HG02885 (cell line): ENCODE data around the gene BSND.

ENCODE experiments used
- ATAC-seq: cut with Tn5 transposase; IDR thresholded peaks from one replicate; pipeline ENCODE4 v1.9.1; 2021; ENCODE audit warnings: mild to moderate bottlenecking; ENCODE audit not compliant: unreplicated experiment, poor library complexity

The BSND gene

GRCh38 chr1:55044617-55045397 lies 46.1 kb downstream of the BSND start:
- no peak for ATAC-seq

- ATAC-seq = no peak
Measured at GRCh38 chr1:55045430-55045829, 46.7 kb downstream of the BSND start.

DNA sequence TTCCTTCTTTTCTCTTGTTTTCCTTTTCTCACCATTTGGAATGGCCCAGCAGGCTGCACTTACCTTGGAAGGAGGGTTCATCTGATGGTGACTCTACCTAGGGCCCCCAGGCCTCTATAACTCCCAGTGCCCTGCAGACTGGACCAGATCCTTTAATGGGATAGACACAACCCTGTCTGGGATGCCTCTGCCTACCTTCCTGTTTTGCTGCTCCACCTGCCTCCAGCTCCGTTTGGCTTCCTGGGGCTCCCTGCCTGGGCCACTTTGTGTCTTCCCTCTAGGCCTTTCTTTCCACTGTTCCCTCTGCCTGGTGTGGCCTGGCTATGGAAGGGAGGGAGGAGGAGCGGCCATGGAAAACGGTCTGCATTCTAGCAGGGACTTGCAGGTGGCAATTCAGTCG lies 48.1 kb downstream of the BSND start:
- no peak for ATAC-seq

DNA sequence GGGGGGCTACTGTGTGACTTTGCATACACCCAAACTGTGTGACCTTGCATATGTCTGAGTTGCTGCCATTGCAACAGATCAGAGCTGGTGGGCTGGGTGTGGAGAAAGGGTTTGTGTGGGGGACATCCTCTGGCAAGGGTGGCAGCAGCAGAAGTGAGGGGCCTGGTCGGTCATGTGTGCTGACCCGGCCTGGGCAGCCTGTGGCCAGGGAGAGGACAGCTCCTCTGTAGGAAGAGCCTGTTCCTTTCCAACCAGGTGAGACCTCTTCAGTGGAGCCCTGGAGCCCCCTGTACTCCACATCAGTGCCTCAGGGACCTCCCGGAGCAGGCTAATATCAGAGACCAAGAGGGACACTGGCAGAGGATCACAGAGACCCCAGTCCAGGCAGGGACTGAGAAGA lies 48.9 kb downstream of the BSND start:
- ATAC-seq = no peak

GRCh38 chr1:55048453-55049270 lies 49.9 kb downstream of the BSND start:
- no peak for ATAC-seq

DNA sequence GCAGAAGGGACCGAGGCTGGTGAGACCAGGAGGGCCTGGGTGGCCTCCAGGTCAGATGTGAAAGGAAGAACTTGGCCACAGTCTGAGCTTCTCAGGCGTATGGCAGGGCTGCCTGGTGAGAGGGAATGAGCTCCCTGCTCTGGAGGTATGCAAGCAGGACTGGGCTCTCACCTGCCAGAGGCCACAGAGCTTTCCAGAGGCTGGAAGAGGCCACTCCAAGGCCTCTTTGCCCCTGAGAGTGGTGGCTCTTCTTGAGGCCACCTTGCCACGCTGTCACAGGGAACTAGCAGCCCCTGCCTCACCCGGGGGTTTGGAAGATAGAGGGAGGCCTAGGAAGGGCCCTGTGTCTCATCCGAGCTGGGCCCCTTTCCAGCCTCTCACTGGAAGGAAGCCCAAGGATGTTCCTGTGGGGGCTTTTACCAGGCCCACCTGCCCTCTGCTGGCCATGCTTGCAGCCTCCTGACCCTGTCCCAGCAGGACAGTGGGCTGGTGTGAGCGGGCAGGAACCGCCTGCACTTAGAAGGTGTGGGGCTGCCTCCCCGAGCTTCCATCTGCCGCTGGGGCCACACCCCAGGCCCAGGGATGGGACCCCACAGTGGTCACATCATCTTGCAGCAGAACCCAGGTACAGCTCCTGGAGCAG lies 50.7 kb downstream of the BSND start:
- ATAC-seq = no peak

DNA sequence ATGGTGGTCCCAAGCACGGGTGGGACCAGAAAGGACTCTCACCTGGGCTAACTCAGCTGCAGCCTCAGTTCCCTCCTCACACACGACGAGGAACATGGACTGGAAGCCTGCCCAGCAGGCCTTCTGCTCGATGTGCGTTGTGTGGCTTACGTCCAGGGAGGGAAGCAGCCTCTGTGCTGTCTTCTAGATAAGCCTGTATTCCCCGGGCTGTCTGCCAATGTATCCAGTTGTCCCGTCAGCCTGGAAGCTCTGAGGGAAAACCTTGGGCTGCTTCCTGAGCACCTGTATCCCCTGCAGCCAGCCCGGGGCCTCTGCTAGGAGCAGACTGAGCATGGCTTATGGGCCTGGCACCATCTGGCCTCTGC lies 51.2 kb downstream of the BSND start:
- no peak for ATAC-seq

GRCh38 chr1:55050283-55050682 lies 51.5 kb downstream of the BSND start:
- no peak for ATAC-seq

DNA sequence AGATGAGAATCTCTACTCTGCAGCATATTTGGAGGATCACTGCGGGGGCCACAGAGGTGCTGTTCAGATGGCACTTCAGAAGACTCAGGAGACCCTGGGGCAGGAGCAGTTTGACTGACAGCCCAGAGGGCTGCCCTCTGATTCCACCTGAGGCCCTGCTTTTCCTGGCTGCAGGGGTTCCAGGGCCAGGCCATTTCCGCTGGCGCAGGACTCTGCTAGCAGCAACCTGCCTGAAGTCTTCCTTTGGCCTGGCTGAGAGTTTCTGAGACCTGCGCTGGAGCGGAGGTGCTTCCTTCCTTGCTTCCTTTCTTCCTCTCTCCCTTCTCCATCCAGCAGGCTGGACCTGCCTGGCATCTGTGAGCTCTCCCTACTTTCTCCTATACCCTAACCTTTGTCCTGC lies 52.4 kb downstream of the BSND start:
- ATAC-seq = no peak

DNA sequence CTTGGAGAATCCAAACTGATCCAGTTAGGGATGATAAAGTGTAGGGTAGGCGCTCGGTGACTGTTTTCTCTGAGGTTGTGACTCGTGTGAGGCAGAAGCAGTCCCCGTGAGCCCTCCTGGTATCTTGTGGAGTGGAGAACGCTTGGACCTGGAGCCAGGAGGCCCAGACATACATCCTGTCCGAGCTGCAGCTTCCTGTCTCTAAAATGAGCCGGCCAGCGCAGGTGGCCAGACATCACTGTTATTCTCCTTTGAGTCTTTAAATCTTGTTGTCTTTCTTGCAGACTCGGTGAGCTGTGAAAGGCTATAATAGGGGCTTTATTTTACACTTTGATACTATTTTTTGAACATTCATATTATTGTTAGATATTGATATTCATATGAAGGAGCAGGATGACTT lies 52.9 kb downstream of the BSND start:
- ATAC-seq = no peak

GRCh38 chr1:55052221-55053142 lies 53.7 kb downstream of the BSND start:
- ATAC-seq = no peak

DNA sequence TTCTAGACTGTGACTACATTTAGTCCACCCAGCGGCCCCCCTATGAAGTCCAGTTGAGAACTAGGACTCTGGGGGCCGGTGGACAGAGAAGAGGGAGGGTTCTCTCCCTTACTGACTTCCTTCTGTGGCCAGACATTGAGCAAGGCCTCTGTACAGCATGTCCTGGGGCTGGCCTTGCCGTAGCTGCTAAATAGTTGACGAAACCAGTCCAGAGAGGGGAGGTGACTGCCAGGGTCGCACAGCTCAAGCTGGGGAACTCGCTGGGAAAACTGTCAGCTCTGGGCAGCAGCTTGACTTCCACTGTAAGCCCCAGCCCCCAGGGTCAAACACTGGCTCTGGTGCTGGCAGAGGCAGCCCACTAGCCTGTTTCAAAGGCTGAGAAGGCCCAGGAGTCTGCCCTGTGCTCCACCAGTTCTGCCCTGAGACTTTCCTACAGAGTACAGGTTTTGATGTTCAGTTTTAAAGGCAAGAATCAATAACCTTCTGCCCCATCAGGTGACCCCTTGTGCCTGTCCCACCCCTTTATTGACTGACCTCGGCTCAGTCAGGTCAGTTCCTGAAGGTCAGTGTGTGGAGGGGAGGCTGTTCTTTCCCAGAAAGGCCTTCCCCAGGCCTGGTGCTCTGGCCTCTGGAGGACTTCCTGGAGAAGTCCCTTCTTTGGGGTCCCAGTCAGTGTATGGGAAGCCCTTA lies 54.7 kb downstream of the BSND start:
- no peak for ATAC-seq

DNA sequence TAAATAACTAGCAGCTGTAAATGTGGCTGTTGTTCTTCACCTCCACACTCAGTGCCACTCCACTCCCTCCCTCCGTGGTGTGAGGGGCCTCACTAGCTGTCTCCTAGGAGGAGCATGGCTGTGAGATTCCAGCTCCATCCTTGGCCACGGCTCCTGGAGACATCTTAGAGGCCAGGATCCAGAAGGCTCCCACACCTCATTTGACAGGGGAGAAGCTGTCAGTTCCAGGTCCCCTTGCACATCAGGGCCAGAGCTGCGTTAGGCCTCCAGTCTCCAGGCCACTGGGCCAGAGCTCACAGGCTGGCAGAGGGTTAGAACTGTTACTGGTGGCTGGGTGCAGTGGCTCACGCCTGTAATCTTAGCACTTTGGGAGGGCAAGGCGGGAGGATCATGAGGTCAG lies 55.7 kb downstream of the BSND start:
- no peak for ATAC-seq

DNA sequence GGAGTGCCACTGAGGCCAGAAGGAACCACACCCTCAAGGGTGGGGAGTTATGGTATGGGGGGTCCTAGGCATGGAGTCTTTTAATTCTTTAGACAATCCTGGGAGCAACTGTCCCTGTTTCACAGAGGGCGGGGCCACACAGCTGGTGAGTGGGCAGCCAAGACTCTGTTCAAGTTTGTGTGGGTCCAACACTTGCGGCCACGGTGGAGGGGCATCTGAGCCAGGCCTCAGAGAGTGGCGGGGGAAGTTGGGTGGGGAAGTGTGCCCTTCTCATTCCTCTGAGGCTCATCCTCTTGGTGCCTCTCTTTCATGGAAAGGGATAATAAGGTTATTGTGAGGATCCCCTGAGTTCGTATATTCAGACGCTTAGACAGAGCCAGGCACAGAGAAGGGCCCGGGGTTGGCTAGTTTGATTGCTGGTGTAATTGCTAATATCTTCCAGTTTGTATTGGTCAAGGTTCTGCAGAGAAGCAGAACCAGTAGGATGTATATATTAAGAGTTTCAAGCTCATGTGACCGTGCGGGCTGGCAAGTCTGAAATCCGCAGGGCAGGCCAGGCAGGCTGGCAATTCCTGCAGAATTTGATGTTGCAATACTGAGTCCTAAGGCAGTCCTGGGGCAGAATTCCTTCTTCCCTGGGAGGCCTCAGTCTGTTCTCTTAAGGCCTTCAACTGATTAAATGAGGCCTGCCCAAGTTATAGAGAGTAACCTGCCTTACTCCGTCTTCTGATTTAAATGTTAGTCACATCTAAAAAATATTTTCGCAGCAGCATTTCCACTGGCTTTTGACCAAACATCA lies 56.5 kb downstream of the BSND start:
- no peak for ATAC-seq

DNA sequence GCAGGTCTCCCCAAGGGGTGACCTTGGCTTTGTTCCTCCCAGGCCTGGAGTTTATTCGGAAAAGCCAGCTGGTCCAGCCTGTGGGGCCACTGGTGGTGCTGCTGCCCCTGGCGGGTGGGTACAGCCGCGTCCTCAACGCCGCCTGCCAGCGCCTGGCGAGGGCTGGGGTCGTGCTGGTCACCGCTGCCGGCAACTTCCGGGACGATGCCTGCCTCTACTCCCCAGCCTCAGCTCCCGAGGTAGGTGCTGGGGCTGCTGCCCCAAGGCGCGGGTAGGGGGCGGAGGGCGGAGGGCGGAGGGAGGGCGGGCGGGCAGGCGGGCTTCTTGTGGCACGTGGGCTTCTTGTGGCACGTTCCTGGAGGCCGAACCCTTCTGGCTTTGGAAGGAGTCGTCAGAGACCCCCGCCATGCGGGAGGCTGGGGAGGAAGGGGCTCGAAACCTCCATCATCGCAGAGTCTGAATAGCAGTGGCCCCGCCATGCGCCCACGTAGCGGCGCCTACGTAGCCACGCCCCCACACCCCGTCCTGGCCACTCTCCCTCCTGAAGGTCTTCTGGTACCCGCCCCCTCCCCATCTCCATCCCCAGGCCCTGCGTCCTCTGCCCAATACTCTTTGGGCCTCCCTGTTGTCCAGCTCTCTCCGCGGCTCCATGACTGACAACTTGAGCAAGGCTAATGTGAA lies 57.4 kb downstream of the BSND start:
- no peak for ATAC-seq

GRCh38 chr1:55056632-55056992 lies 57.9 kb downstream of the BSND start:
- no peak for ATAC-seq

DNA sequence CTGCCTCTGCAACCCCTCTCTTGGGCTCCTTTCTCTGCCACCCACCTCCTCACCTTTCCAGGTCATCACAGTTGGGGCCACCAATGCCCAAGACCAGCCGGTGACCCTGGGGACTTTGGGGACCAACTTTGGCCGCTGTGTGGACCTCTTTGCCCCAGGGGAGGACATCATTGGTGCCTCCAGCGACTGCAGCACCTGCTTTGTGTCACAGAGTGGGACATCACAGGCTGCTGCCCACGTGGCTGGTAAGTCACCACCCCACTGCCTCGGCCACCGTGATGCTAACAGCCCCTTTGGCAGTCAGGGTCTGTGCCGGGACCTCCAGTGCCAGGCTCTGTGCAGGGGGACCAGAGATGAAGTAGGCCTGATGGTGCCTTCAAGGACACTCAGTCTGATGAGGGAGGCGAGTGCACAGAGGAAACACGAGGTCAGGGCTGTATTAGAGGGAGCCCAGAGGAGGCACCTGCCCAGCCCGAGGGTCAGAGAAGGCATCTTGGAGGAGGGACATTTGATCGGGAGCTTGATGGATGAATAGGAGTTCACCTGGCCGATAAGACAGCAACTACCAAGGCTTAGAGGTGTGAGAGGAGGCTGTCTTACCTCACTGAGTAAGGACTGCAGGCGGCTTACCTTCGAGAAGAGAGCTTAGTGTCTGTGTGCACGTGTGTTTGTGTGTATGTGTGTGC lies 58.7 kb downstream of the BSND start:
- no peak for ATAC-seq

GRCh38 chr1:55057956-55058298 lies 59.2 kb downstream of the BSND start:
- no peak for ATAC-seq
